NCI-H2171 (cell line): ENCODE measurements around the gene VIPR2.
"Not testable (repeated sequence)": the region's sequence is repeated elsewhere in the genome, so short reads cannot be mapped to it uniquely, and the experiment has no call there.

Experiments
- DNase-seq: peaks from one replicate; lab custom pipeline; 2025; lab: John Stamatoyannopoulos, UW

Gene VIPR2

GRCh38 chr7:159144758-159145489, at the start of gene VIPR2:
Gene VIPR2, minus strand, starts transcription at chr7:159144867. Its CDS starts 96 bp downstream, at chr7:159144771.
- DNase-seq, result no peak

- DNase-seq, result no peak
Measured at GRCh38 chr7:159193543-159194090, 49.0 kb upstream of the VIPR2 start.

GRCh38 chr7:159192725-159193453, 48.2 kb upstream of the VIPR2 start:
- no peak for DNase-seq

- no peak for DNase-seq
Measured at GRCh38 chr7:159192013-159192412, 47.3 kb upstream of the VIPR2 start.

GRCh38 chr7:159191236-159191635, 46.6 kb upstream of the VIPR2 start:
- DNase-seq, result no peak

GRCh38 chr7:159188011-159188410, 43.3 kb upstream of the VIPR2 start:
- DNase-seq, result no peak

GRCh38 chr7:159179241-159179640, 34.6 kb upstream of the VIPR2 start:
- DNase-seq, result no peak

GRCh38 chr7:159177284-159177953, 32.8 kb upstream of the VIPR2 start:
- no peak for DNase-seq

- no peak for DNase-seq
Measured at GRCh38 chr7:159175792-159176191, 31.1 kb upstream of the VIPR2 start.

GRCh38 chr7:159175100-159175499, 30.4 kb upstream of the VIPR2 start:
- DNase-seq, result not testable (repeated sequence)

- DNase-seq, result no peak
Measured at GRCh38 chr7:159172400-159172799, 27.7 kb upstream of the VIPR2 start.

- DNase-seq, result no peak
Measured at GRCh38 chr7:159169391-159169790, 24.7 kb upstream of the VIPR2 start.

GRCh38 chr7:159167139-159167538, 22.5 kb upstream of the VIPR2 start:
- DNase-seq, result no peak

GRCh38 chr7:159166530-159166929, 21.9 kb upstream of the VIPR2 start:
- no peak for DNase-seq

GRCh38 chr7:159165352-159165751, 20.7 kb upstream of the VIPR2 start:
- no peak for DNase-seq

GRCh38 chr7:159163703-159164301, 19.1 kb upstream of the VIPR2 start:
- not testable (repeated sequence) for DNase-seq

GRCh38 chr7:159162050-159162626, 17.5 kb upstream of the VIPR2 start:
- not testable (repeated sequence) for DNase-seq

- DNase-seq, result no peak
Measured at GRCh38 chr7:159160450-159160849, 15.8 kb upstream of the VIPR2 start.

- DNase-seq, result no peak
Measured at GRCh38 chr7:159159731-159160130, 15.1 kb upstream of the VIPR2 start.

- peak; percentile 58 for DNase-seq
Measured at GRCh38 chr7:159158888-159159405, 14.3 kb upstream of the VIPR2 start.

GRCh38 chr7:159158125-159158887, 13.6 kb upstream of the VIPR2 start:
- DNase-seq, result no peak
